Measurements from ENCODE around the gene IZUMO1. TPM values are rescaled to one million over a fixed set of nuclear protein-coding genes. Genes with fewer than 3 reads are reported as not detected.
"Not testable (repeated sequence)": the region's sequence is repeated elsewhere in the genome, so short reads cannot be mapped to it uniquely, and the experiment has no call there.

Gene IZUMO1
- total RNA-seq, 2 experiments from 2014 or later, result not detected

- peak overlapping the region; percentile 44 for H3K4me3 Mint-ChIP-seq
- peaks cover 26% of the 10 kb centered on the region for H3K4me1 Mint-ChIP-seq (ENCODE audit: low read depth)
- no peaks in the 10 kb centered on the region for H3K27me3 Mint-ChIP-seq (ENCODE audit: low read depth)
- CTCF ChIA-PET, result interaction anchor here (0.6 to 1.6 kb wide), 4 partner anchors 45 to 746 kb away, joined by 3 to 6 read pairs (median 3); no protein-coding TSS in a partner anchor
- peaks cover 11% of the 10 kb centered on the region for H3K9me3 Mint-ChIP-seq
- peaks cover 18% of the 10 kb centered on the region for H3K36me3 Mint-ChIP-seq (ENCODE audit: low read depth)
- H3K27ac Mint-ChIP-seq, result peak overlapping the region; percentile 91
- intact Hi-C loops (cut with micrococcal nuclease), result no loop called here
- DNase-seq, result peak; percentile 52
These were observed 21.6 kb downstream of the IZUMO1 start for GRCh38 chr19:48724796-48725753.

GRCh38 chr19:48722196-48722708 is 24.5 kb downstream of the IZUMO1 start:
- Mint-ChIP-seq H3K4me3 (peak overlapping the region; percentile 32), H3K4me1 (ENCODE audit: low read depth) (peaks cover 26% of the 10 kb centered on the region), H3K27ac (no peak overlapping the region), H3K9me3 (peaks cover 11% of the 10 kb centered on the region), H3K36me3 (ENCODE audit: low read depth) (peaks cover 18% of the 10 kb centered on the region), H3K27me3 (ENCODE audit: low read depth) (no peaks in the 10 kb centered on the region)
- no peak for DNase-seq
- intact Hi-C loops (cut with micrococcal nuclease), result no loop called here
- CTCF ChIA-PET, result no interaction called here

- intact Hi-C loops (cut with micrococcal nuclease), result no loop called here
- H3K27ac Mint-ChIP-seq, result peak overlapping the region; percentile 92
- peak; percentile 98 for DNase-seq
- peak overlapping the region; percentile 82 for H3K4me3 Mint-ChIP-seq
- H3K27me3 Mint-ChIP-seq (ENCODE audit: low read depth), result no peaks in the 10 kb centered on the region
- peaks cover 8% of the 10 kb centered on the region for H3K36me3 Mint-ChIP-seq (ENCODE audit: low read depth)
- H3K9me3 Mint-ChIP-seq, result peaks cover 5% of the 10 kb centered on the region
- CTCF ChIA-PET, result interaction anchor here (0.6 to 0.7 kb wide), 2 partner anchors 67 to 329 kb away, joined by 3 to 4 read pairs; no protein-coding TSS in a partner anchor
- peaks cover 19% of the 10 kb centered on the region for H3K4me1 Mint-ChIP-seq (ENCODE audit: low read depth)
These were observed 26.0 kb downstream of the IZUMO1 start for GRCh38 chr19:48720613-48721296.

- CTCF ChIA-PET, result interaction anchor here (0.7 kb wide), 1 partner anchor 329 kb away, joined by 3 read pairs; no protein-coding TSS in a partner anchor
- no peak for DNase-seq
- peak overlapping the region; percentile 82 for H3K4me3 Mint-ChIP-seq
- peaks cover 14% of the 10 kb centered on the region for H3K4me1 Mint-ChIP-seq (ENCODE audit: low read depth)
- peaks cover 4% of the 10 kb centered on the region for H3K36me3 Mint-ChIP-seq (ENCODE audit: low read depth)
- intact Hi-C loops (cut with micrococcal nuclease), result no loop called here
- H3K27me3 Mint-ChIP-seq (ENCODE audit: low read depth), result no peaks in the 10 kb centered on the region
- H3K27ac Mint-ChIP-seq, result peak overlapping the region; percentile 92
- peaks cover 3% of the 10 kb centered on the region for H3K9me3 Mint-ChIP-seq
These were observed 26.5 kb downstream of the IZUMO1 start for GRCh38 chr19:48720251-48720612.

GRCh38 chr19:48719263-48720171 is 27.2 kb downstream of the IZUMO1 start, which contains the start of gene MAMSTR:
MAMSTR (minus strand) TSS chr19:48719725; CDS start chr19:48719031, 694 bp downstream.
- intact Hi-C loops (cut with micrococcal nuclease), result no loop called here
- Mint-ChIP-seq H3K27me3 (ENCODE audit: low read depth) (no peaks in the 10 kb centered on the region), H3K27ac (peak within 1 kb of the TSS; percentile 92), H3K4me3 (peak within 1 kb of the TSS; percentile 82), H3K9me3 (no peaks in the 10 kb centered on the region), H3K36me3 (ENCODE audit: low read depth) (no peaks in the 10 kb centered on the region), H3K4me1 (ENCODE audit: low read depth) (peaks cover 13% of the 10 kb centered on the region)
- no peak for DNase-seq
- CTCF ChIA-PET, result no interaction called here

- Mint-ChIP-seq H3K9me3 (no peaks in the 10 kb centered on the region), H3K4me1 (ENCODE audit: low read depth) (peaks cover 15% of the 10 kb centered on the region), H3K4me3 (no peak overlapping the region), H3K27ac (no peak overlapping the region), H3K27me3 (ENCODE audit: low read depth) (no peaks in the 10 kb centered on the region), H3K36me3 (ENCODE audit: low read depth) (no peaks in the 10 kb centered on the region)
- CTCF ChIA-PET, result interaction anchor here (0.6 kb wide), 1 partner anchor 276 kb away, joined by 5 read pairs; no protein-coding TSS in a partner anchor
- DNase-seq, result no peak
- intact Hi-C loops (cut with micrococcal nuclease), result no loop called here
These were observed 27.9 kb downstream of the IZUMO1 start for GRCh38 chr19:48718711-48719231.

- H3K27me3 Mint-ChIP-seq (ENCODE audit: low read depth); H3K27ac Mint-ChIP-seq; intact Hi-C loops (cut with micrococcal nuclease); H3K9me3 Mint-ChIP-seq; H3K36me3 Mint-ChIP-seq (ENCODE audit: low read depth); DNase-seq; H3K4me3 Mint-ChIP-seq: not testable (repeated sequence)
- CTCF ChIA-PET, result interaction anchor here (0.6 kb wide), 1 partner anchor 277 kb away, joined by 5 read pairs; no protein-coding TSS in a partner anchor
- H3K4me1 Mint-ChIP-seq (ENCODE audit: low read depth), result peaks cover 18% of the 10 kb centered on the region
These were observed 28.6 kb downstream of the IZUMO1 start for GRCh38 chr19:48718106-48718505.

- CTCF ChIA-PET, result interaction anchor here (0.9 to 1.7 kb wide), 2 partner anchors 71 to 126 kb away, joined by 3 to 4 read pairs; partner anchors contain the start of gene CA11
- no peaks in the 10 kb centered on the region for H3K36me3 Mint-ChIP-seq (ENCODE audit: low read depth)
- H3K9me3 Mint-ChIP-seq, result no peaks in the 10 kb centered on the region
- H3K27ac Mint-ChIP-seq, result no peak overlapping the region
- peaks cover 16% of the 10 kb centered on the region for H3K4me1 Mint-ChIP-seq (ENCODE audit: low read depth)
- intact Hi-C loops (cut with micrococcal nuclease), result no loop called here
- DNase-seq, result no peak
- H3K27me3 Mint-ChIP-seq (ENCODE audit: low read depth), result no peaks in the 10 kb centered on the region
- no peak overlapping the region for H3K4me3 Mint-ChIP-seq
These were observed 30.0 kb downstream of the IZUMO1 start for GRCh38 chr19:48716562-48717291.

GRCh38 chr19:48715681-48716171 is 31.0 kb downstream of the IZUMO1 start:
- no peaks in the 10 kb centered on the region for H3K27me3 Mint-ChIP-seq (ENCODE audit: low read depth)
- CTCF ChIA-PET, result interaction anchor here (0.9 to 1.7 kb wide), 2 partner anchors 70 to 127 kb away, joined by 3 to 4 read pairs; partner anchors contain the start of gene CA11
- DNase-seq, result no peak
- peaks cover 4% of the 10 kb centered on the region for H3K9me3 Mint-ChIP-seq
- H3K4me3 Mint-ChIP-seq, result peak overlapping the region; percentile 86
- H3K4me1 Mint-ChIP-seq (ENCODE audit: low read depth), result peaks cover 14% of the 10 kb centered on the region
- H3K36me3 Mint-ChIP-seq (ENCODE audit: low read depth), result peaks cover 3% of the 10 kb centered on the region
- intact Hi-C loops (cut with micrococcal nuclease), result loop anchor here (2.0 kb wide), 2 partner anchors 69 to 79 kb away; partner anchors contain the start of genes CA11 and DBP
- H3K27ac Mint-ChIP-seq, result no peak overlapping the region

GRCh38 chr19:48714759-48715675 is 31.7 kb downstream of the IZUMO1 start:
- CTCF ChIA-PET, result interaction anchor here (0.5 to 2.9 kb wide), 2 partner anchors 40 to 1552 kb away, joined by 3 to 13 read pairs; no protein-coding TSS in a partner anchor
- Mint-ChIP-seq H3K4me3 (peak overlapping the region; percentile 86), H3K27ac (peak overlapping the region; percentile 58), H3K27me3 (ENCODE audit: low read depth) (no peaks in the 10 kb centered on the region), H3K4me1 (ENCODE audit: low read depth) (peaks cover 11% of the 10 kb centered on the region), H3K9me3 (peaks cover 4% of the 10 kb centered on the region), H3K36me3 (ENCODE audit: low read depth) (peaks cover 3% of the 10 kb centered on the region)
- no peak for DNase-seq
- intact Hi-C loops (cut with micrococcal nuclease), result loop anchor here (1.0 to 2.0 kb wide), 7 partner anchors 23 to 278 kb away; partner anchors contain the start of genes CA11, CYTH2, DBP and GYS1

Data from activated naive CD4-positive, alpha-beta T cell treated with anti-CD3 and anti-CD28 coated beads for 36 hours (primary cell).